Measurements from ENCODE around the gene PCBP1.
"Not testable (repeated sequence)": the region's sequence is repeated elsewhere in the genome, so short reads cannot be mapped to it uniquely, and the experiment has no call there.

The PCBP1 gene

DNA sequence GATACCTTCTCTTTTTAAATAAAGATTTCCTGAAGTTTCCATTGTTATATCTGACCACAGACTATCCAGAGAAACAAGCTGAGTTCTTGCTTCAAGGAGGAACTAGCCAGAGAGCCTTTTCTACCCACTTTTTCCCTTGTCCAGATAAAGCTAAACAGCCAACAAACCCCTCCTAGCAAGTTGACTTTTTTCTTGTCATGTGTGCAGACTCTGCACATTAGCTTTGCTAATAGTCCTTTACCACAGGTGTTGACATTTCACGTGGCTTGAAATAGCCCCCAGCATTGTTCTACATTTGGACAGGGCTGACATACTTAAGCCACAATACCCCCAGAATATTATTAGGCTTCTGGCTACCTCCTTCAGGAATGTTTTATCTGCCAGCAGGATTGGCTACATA, 40.7 kb downstream of the PCBP1 start:
- DNase-seq: no peak

- not testable (repeated sequence) for DNase-seq
Observed at GRCh38 chr2:70131344-70132143, 44.3 kb downstream of the PCBP1 start.

- DNase-seq: peak; percentile 74
Observed at GRCh38 chr2:70132244-70133126, 45.2 kb downstream of the PCBP1 start.

- no peak for DNase-seq
Observed at GRCh38 chr2:70133127-70133452, 45.8 kb downstream of the PCBP1 start.

DNA sequence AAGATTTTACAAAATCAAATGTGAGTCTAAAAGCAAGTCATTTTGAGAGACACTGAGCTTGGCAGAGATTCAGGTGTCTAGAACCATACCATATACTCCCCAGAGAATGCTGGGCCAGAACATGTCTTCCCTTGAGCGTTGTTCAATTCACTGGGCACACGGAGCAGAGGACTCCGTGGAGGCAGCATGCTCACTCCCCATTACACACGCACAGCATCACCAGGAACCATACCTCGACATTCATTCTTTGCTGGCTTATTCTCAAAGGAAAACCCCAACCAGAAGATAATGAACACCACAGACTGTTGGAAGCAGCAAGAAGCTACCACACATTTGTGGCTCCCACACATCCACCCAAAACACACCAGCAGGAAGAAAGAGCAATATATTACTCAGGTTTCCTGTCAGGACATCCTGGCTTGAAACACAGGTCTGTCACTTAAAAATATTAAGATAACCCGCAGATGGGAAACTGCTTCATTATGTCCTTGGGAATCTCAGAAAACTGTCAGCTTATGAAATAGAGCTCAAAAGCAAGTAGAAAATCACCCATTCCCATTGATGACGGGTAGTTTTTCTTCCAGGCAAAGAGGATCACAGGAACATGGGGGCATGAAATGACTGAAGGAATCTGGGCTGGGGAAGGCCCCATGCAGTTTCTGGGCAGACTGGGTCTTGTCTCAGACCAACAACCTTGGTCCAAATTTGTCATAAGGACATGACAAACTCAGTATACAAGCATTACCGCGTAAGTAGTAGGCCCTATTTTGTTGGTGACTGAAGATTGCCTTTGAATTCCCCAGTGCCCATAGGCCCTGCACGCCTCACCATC, 46.4 kb downstream of the PCBP1 start:
- DNase-seq: peak; percentile 46

GRCh38 chr2:70134323-70134983, 47.2 kb downstream of the PCBP1 start:
- DNase-seq: not testable (repeated sequence)
